M059J (cell line): ENCODE measurements around the gene PTPRT. TPM values are rescaled to one million over a fixed set of nuclear protein-coding genes. Genes with fewer than 3 reads are reported as not detected.

Experiments used
- DNase-seq: peaks from one replicate; pipeline ENCODE4 v3.0.0-alpha.2; 2012; ENCODE audit warnings: low read depth
- total RNA-seq: library from RNA; depleted of rRNA; stranded (reverse); fragments of >200 nt; shearing (Covaris generic); gene quantifications from 2 replicates; pipeline ENCODE4 v1.2.3, GENCODE V29; 2014

The PTPRT gene
- total RNA-seq, 1 experiment from 2014 or later, result not detected

GRCh38 chr20:42974347-42974746 lies 215.4 kb downstream of the PTPRT start:
- no peak for DNase-seq

- no peak for DNase-seq
These were observed 217.1 kb downstream of the PTPRT start for GRCh38 chr20:42972591-42972990.

GRCh38 chr20:42968746-42969145 lies 221.0 kb downstream of the PTPRT start:
- DNase-seq, result no peak

- DNase-seq, result no peak
These were observed 225.9 kb downstream of the PTPRT start for GRCh38 chr20:42963796-42964195.

GRCh38 chr20:42961771-42962170 lies 227.9 kb downstream of the PTPRT start:
- DNase-seq, result no peak

- no peak for DNase-seq
These were observed 229.7 kb downstream of the PTPRT start for GRCh38 chr20:42959996-42960395.

GRCh38 chr20:42958367-42959069 lies 231.2 kb downstream of the PTPRT start:
- no peak for DNase-seq

GRCh38 chr20:42957704-42958095 lies 232.0 kb downstream of the PTPRT start:
- DNase-seq, result no peak

- DNase-seq, result no peak
These were observed 232.5 kb downstream of the PTPRT start for GRCh38 chr20:42957018-42957703.

- DNase-seq, result no peak
These were observed 234.0 kb downstream of the PTPRT start for GRCh38 chr20:42955713-42956112.

GRCh38 chr20:42954951-42955350 lies 234.8 kb downstream of the PTPRT start:
- DNase-seq, result no peak

- no peak for DNase-seq
These were observed 239.8 kb downstream of the PTPRT start for GRCh38 chr20:42949950-42950349.

- DNase-seq, result no peak
These were observed 244.3 kb downstream of the PTPRT start for GRCh38 chr20:42945234-42945994.

- DNase-seq, result no peak
These were observed 248.1 kb downstream of the PTPRT start for GRCh38 chr20:42941629-42942028.

GRCh38 chr20:42938441-42939205 lies 251.1 kb downstream of the PTPRT start:
- no peak for DNase-seq

- DNase-seq, result no peak
These were observed 253.2 kb downstream of the PTPRT start for GRCh38 chr20:42936482-42936881.

GRCh38 chr20:42924215-42924614 lies 265.5 kb downstream of the PTPRT start:
- no peak for DNase-seq

- no peak for DNase-seq
These were observed 266.3 kb downstream of the PTPRT start for GRCh38 chr20:42923348-42923918.

GRCh38 chr20:42920776-42921175 lies 268.9 kb downstream of the PTPRT start:
- no peak for DNase-seq

GRCh38 chr20:42919316-42919715 lies 270.4 kb downstream of the PTPRT start:
- DNase-seq, result no peak

GRCh38 chr20:42915081-42915480 lies 274.6 kb downstream of the PTPRT start:
- no peak for DNase-seq

- DNase-seq, result no peak
These were observed 275.4 kb downstream of the PTPRT start for GRCh38 chr20:42914302-42914701.
